Measurements from ENCODE around the gene HTR3E.

- TF ChIP-seq EZH2 (IDR thresholded peaks at IDR 0.05; ENCODE audit: borderline replicate concordance, low read length) (no peak), CTCF (IDR thresholded peaks at IDR 0.05; ENCODE audit: low read length) (no peak)
Observed at GRCh38 chr3:184082034-184082433, 14.8 kb upstream of the HTR3E start.
